ENCODE data around the gene MAP3K2.
A peak's percentile ranks its signal among the peaks of the same experiment; 100 is the strongest.
"Not testable (repeated sequence)": the region's sequence is repeated elsewhere in the genome, so short reads cannot be mapped to it uniquely, and the experiment has no call there.

The MAP3K2 gene

DNA sequence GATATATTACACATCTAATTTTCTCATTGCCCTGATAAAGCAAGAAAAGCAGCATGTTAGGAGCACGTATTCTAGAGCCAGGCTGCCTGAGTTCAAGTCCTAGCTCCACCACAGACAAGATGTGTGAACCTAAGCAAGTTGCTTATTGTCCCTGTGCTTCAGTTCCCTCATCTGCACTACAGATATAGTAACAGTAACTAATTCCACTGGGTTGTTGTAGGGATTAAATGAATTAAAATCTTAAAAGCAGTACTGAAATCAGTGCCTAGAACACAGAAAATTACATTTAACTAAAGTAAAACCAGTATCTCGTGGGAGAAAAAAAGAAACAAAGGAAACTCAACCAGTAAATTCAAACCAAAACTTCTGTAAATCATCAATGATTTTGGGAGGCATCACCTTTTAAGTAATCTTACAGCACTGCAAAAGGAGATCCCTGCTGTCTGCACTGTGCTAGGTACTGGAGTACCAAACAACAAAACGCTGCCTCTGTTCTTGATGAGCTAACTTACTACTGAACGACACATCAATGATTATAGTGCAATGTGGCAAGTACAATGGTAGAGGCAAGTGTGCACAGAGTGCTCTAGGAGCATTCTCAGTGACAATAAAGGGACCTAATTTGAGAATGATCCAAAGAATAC lies 7.9 kb downstream of the MAP3K2 start:
- ATAC-seq, result no peak

DNA sequence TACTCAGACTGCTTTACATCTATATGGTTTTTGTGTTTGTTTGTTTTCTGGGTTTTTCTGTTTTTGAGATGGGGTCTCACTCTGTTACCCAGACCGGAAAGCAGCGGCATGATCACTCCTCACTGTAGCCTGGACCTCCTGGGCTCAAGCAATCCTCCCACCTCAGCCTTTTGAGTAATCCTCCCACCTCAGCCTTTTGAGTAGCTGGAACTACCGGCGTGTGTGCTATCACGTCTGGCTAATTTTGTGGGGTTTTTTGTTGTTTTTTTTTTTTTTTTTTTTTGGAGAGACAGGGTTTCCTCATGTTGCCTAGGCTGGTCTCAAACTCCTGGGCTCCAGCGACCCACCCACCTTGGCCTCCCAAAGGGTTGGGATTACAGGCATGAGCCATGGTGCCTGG lies 9.1 kb downstream of the MAP3K2 start:
- ATAC-seq, result no peak

DNA sequence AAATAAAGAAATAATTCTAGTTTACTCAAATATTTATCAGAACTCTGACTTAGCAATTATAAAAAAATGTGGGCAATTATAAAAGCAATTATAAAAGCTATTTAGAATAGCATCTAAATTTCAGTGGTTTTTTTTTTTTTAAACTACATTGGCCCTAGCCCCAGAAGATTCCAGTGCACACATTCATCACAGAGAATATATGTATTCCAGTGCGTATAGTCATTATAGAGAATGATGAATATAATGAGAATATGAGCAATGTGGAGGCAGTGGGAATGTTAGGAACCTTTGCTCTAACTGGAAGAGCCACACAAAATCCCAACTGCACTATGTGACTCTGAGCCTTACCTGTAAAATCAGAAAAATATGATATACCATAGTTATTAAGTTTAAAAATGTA lies 10.5 kb downstream of the MAP3K2 start:
- ATAC-seq, result no peak

DNA sequence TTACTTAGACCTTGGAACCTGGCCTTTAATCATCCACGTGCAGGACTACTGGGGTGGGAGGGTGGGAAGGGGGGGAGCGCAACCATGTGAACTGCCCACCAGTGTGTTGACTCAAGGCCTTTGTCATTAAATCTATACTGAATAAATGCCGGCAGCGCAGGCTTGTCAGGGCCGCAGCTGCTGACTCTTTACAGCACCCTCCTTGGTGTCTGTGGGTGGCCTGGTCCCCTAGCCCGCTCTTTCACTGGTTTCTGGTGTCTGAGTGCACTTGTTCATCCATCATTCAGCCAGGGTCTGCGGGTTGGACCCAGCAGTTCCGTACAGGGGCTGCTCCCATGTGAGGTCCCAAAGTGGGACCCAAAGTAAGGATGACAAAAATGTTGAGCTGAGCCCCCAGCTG lies 11.5 kb downstream of the MAP3K2 start:
- ATAC-seq, result no peak

DNA sequence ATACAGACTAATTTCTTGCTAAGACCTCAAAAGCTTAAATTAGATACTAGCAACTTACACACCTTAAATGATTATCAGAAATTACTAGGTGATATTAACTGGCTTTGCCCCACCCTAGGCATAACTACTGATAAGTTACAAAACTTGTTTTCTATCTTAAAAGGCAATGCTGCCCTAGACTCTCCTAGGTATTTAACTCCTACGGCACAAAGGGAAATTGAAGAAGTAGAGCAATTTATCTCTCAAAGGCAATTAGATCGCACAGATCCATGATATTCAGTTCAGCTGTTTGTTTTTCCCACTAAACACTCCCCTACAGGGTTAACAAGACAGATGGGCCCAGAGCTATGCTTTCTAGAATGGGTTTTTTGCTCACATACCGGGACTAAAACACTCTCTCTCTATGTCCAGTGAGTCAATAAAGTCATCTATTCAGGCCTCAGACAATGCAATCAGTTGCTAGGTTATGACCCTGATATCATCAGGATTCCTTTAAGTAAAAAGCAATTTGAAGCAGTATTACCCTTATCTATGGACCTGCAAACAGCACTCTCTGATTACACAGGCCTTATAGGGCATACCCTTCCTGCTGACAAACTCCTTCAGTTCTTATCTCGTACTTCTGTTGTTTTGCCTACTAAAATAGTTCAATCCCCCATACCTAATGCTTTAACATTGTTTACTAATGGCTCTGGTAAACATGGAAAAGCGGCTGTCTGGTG lies 14.3 kb downstream of the MAP3K2 start:
- ATAC-seq, result no peak

DNA sequence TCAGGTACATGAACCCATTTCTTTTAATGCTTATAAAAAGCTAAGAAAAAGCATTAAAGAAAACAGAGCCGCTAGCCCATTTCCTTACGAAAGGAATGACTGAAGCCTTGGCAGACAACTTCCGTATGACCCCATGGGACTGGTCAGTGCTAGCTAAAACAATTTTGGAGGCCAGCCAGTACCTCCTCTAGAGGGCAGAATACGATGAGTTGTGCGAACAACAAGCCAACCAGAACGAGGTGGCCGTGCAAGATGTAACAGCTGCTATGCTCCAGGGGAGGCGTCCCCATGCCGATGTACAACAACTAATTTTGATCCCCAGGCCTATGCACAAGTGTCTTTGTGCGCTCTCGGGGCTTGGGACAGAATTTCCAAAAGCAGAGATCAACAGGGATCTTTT lies 16.7 kb downstream of the MAP3K2 start:
- ATAC-seq, result no peak

DNA sequence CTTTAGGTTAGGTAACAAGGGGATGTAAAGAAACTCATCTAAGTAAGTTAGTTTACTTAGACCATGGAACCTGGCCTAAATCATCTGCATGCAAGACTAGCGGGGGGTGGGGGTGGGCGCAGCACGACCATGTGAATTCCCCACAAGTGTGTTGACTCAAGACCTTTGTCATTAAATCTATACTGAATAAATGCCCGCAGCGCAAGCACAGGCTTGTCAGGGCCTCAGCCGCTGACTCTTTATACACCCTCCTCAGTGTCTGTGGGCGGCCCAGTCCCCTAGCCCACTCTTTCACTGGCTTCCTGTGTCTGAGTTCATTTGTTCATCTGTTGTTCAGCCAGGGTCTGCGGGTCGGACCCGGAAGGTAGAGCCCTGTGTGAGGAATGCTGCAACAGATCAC lies 17.8 kb downstream of the MAP3K2 start:
- no peak for ATAC-seq

DNA sequence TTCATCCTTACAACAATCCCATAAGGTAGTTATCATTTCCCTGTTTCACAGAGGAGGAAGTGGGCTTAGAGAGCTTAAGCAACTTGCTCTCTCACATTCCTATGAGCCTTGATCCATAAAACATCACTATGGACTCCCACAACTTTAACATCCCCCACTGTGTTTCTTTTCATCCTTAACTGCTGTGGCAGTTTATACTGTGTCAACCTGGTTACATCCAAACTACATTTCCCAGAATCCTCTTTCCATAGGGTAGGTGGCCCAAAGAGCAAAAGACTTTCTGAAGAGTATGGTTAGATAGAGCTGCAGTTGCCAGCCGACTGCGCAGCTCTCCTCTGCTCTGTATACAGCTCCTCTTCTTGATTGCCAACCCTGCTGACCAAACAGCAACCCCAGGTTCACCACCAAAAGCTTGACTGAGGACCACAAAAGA lies 22.5 kb downstream of the MAP3K2 start:
- ATAC-seq, result no peak

DNA sequence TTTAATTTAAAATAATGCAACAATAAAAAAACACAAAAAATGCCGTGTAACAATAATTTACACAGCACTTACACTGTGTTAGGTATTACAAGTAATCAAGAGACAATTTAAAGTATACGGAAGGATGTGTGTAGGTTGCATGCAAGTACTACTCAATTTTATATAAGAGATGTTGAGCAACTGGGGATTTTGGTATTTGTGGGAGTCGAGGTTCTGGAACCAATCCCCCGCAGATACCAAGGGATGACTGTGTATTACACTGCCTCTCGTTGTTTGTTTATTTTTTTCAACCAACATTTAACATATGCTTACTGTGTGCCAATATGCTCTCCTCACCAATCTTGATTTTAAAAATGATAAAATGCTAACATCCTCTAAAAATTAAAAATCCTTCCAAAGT lies 24.8 kb downstream of the MAP3K2 start:
- no peak for ATAC-seq

DNA sequence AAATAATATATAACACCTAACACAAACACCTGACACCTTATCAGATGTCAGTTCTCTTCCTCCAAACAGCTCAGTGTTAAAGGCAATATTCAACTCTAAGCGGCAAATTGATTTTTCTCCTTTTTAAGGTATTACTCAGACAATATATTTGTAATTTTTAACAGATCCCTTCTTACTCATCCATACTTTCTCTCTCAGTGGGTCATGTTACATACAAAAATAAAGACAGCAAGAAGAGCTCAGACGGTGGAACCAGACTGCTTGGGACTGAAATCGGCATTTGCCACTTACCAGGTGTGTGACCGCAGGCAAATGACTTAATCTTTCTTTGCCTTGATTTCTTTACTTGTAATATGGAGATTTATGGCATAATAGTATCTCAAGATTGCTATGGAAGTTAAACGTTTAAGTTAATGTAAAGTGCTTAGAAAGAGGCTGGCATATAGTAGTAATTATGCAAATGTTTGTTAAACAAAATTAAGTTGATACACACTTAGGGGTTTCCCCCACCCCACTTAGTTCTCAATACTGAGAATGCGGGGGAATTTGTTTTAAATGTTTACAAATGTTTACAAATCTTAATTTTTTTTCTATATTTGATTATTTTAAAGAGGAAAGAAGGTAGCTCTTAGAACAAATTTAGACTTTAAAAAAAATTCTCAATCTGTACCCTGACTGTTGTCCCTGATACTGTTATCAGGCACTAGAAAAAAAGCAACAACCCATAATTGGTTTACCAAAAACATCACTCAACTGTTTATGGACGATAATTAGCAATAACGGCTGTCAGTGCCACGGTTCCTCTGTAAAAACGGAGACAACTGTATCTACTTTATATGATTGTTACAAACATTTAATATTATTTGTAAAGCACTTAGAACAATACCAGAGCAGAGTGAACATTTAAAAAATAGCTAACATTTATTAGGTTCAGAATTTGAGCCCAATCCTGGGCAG lies 25.6 kb downstream of the MAP3K2 start:
- ATAC-seq, result peak in 1 of 2 donors; percentile 38

DNA sequence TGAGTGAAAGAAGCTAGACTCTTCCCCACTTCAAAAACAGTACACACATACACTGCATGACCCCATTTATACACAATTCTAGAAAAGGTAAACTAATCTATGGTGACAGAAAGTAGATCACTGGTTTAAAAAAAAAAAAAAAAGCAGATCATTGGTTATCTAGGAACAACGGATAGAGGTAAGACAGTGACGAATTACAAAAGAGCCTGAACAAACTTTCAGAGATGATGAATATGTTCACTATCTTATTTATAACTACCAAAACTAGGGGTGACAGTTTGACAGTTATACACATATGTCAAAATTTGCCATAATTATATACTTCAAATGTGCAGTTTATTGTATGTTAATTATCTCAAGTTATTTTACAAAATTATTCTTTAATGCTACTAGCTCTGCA lies 27.5 kb downstream of the MAP3K2 start:
- ATAC-seq, result no peak

DNA sequence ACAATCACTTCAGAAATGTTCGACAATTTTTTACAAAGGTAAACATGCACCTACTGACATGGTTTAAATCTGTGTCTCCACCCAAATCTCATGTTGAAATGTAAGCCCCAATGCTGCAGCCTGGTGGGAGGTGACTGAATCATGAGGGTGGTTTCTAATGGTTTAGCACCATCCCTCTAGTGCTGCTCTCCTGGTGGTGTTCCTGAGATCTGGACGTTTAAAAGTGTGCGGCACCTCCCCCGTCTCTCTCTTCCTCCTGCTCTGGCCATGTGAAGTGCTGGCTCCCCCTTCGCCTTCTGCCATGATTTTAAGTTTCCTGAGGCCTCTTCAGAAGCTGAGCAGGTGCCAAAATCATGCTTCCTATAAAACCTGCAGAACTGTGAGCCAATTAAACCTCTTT lies 28.3 kb downstream of the MAP3K2 start:
- no peak for ATAC-seq

DNA sequence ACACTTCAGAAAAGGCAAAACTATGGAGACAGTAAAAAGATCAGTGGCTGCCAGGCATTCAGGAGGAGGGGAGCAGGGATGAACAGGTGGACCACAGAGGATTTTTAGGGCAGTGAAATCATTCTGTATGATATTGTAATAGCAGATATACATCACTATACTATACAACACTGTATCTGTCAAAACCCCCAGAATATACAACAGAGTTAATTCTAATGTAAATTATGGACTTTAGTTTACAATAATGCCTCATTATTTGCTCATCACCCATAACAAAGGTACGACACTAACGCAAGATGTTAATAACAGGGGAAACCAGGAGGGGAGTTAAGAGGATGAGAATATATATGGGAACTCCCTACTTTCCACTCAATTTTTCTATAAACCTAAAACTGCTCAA lies 28.8 kb downstream of the MAP3K2 start:
- ATAC-seq, result no peak

DNA sequence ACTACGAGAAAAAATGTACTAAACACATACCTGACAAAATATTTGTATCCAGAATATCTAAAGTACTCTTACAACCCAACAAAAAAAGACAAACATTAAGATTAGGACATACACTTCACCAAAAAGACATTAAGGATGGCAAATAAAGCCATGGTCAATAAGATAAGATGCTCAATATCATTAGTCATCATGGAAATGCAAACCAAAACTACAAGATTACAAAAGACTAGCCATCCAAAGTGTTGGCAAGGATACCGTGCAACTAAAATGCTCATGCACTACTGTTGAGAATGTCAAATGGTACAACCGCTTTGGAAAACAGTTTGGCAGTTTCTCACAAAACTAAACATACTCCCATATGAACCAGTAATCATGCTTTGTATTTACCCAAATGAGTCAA lies 29.7 kb downstream of the MAP3K2 start:
- no peak for ATAC-seq

DNA sequence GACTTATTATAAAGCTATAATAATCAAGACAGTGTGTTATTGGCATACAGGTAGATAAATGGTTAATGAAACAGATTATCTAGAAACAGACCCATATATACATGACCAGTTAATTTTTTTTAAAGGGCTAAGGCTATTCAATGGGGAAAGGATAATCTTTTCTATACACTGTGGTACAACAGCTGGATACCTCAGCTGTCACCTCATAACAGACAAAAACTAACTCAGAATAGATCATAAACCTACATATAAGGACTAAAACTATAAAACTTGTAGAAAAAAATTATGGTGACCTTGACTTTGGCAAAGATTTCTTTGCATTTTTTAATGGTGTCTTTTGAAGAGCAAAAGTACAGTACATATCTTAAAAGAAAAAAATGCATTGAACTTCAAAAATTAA lies 30.2 kb downstream of the MAP3K2 start:
- ATAC-seq, result no peak

DNA sequence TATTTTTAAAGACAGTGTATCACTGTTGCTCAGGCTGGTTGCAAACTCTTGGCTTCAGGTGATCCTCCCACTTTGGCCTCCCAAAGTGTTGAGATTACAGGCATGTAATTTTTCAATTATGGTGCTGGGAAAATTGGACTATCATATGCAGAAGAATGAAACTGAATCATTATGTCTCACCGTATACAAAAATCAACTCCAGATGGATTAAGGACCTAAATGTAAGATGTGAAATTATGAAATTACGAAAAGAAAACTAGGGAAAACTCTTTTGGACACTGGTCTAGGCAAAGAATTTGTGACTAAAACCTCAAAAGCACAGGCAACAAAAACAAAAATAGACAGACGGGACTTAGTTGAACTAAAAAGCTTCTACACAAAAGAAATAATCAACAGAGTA lies 31.2 kb downstream of the MAP3K2 start:
- ATAC-seq, result no peak

DNA sequence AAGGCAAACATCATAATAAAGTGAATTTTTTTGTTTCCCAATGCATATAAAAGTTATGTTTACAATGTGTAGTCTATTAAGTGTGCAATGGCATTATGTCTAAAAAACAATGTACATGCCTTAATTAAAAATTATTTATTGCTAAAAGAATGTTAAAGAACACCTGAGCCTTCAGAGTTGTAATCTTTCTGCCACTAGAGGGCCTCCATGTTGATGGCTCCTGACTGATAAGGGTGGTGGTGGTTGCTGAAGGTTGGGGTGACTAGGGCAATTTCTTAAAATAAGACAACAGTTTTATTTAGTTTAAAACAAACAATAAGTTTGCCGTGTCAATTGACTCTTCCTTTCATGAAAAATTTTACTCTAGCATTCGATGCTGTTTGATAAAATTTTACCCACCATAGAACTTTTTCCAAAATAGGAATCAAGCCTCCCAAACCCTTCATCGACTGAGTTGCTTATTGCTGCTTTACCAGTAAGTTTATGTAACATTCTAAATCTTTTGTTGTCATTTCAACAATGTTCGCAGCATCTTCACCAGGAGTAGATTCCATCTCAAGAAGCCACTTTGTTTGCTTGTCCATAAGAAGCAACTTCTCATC lies 32.3 kb downstream of the MAP3K2 start:
- ATAC-seq, result peak; percentile 63 to 71

DNA sequence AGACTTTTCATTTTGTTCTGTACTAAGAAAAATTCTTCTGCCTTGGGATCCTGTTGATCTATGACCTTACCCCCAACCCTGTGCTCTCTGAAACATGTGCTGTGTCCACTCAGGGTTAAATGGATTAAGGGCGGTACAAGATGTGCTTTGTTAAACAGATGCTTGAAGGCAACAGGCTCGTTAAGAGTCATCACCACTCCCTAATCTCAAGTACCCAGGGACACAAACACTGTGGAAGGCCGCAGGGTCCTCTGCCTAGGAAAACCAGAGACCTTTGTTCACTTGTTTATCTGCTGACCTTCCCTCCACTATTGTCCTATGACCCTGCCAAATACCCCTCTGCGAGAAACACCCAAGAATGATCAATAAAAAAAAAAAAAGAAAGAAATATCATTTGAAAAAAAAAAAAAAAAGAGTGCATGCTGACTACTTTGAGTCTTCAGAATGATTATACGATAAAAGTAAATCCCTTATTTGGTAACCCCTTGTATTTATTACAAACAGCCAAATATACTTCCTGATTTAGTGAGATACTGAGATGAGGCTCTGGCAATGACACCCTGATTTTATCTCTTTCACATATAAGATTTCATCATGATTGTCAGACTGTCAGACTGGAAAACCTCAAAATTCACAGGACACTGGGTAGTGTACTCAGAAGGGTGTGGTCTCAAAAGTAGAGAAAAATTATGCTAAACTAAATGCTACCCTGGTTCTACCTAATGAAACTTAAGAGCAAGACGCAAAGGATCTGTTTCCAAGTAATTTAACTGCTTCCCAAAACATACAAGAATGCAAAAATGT lies 33.7 kb downstream of the MAP3K2 start:
- ATAC-seq, result not testable (repeated sequence)

DNA sequence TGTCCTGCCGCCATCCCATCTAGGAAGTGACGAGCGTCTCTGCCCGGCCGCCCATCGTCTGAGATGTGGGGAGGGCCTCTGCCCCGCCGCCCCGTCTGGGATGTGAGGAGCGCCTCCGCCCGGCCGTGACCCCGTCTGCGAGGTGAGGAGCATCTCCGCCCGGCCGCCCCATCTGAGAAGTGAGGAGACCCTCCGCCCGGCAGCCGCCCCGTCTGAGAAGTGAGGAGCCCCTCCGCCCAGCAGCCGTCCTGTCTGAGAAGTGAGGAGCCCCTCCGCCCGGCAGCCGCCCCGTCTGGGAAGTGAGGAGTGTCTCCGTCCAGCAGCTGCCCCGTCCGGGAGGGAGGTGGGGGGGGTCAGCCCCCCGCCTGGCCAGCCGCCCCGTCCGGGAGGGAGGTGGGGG lies 34.6 kb downstream of the MAP3K2 start:
- not testable (repeated sequence) for ATAC-seq

DNA sequence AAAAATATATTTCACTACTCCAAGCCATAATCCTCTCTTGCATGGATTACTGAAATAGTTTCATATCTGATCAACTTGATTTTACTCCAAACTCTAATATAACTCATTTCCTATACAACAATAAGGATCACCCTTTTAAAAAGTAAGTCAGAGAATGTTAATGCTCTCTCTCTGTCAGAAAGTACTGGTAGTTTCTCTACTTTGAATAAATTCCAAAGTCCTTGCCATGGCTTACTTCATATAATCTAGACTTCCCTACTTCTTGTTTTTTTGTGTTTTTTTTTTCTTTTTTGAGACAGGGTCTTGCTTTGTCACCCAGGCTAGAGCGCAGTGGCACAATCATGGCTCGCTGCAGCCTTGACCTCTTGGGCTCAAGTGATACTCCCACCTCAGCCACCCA lies 36.2 kb downstream of the MAP3K2 start:
- no peak for ATAC-seq

DNA sequence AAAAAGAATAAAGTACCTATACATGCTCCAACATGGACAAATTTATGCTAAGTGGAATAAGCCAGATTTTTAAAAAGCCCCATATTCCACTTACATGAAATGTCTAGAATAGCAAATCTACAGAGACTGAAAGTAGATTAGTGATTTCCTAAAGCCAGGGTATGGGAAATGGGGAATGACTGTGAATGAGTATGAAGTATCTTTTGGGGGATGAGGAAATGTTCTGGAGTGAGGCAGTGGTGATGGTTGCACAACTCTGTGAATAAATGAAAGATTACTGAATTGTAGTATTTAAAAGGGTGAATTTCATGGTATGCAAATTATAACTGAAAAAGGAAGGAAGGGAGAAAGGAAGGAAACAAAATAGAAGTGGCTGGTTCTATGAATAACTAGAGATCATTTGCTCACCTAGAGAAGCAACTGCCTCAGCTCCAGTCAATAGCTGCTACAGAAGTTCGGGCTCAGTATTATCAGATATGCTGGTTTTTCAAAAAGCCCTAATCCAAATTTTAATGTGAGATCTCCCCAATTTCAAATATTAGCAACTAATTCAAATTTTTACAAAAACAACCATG lies 39.3 kb downstream of the MAP3K2 start:
- ATAC-seq, result no peak
